Activated CD8-positive, alpha-beta memory T cell treated with anti-CD3 and anti-CD28 coated beads for 36 hours (primary cell): ENCODE measurements around the gene SPATA21. TPM values are rescaled to one million over a fixed set of nuclear protein-coding genes. Genes with fewer than 3 reads are reported as not detected.

ENCODE experiments used
- CTCF ChIA-PET: fragments of 350-600 bp; sonication (Branson Sonifier 250); formaldehyde crosslinking; loops from one replicate; lab custom pipeline; 2021; ENCODE audit warnings: antibody characterized with exemption; lab: Charles Lee
- POLR2A ChIA-PET: fragments of 350-600 bp; sonication (Branson Sonifier 250); formaldehyde crosslinking; loops from one replicate; lab custom pipeline; 2021; ENCODE audit warnings: antibody characterized with exemption; lab: Charles Lee
- total RNA-seq, 2 experiments: library from RNA; stranded (reverse); gene quantifications; one replicate each; pipeline ENCODE4 v1.2.3, GENCODE V29; 2021

SPATA21 gene
- total RNA-seq, 2 experiments from 2014 or later, result not detected

- ChIA-PET POLR2A (interaction anchor here (0.6 kb wide), 1 partner anchor 674 kb away, joined by 4 read pairs; no protein-coding TSS in a partner anchor), CTCF (no interaction called here)
Observed at GRCh38 chr1:16434007-16434406, 3.2 kb downstream of the SPATA21 start.

- POLR2A ChIA-PET, result no interaction called here
Observed at GRCh38 chr1:16433030-16433429, 4.2 kb downstream of the SPATA21 start.

GRCh38 chr1:16430606-16431005 lies 6.6 kb downstream of the SPATA21 start:
- ChIA-PET CTCF (no interaction called here), POLR2A (no interaction called here)

More at GRCh38 chr1:16433030-16433429, 4.2 kb downstream of the SPATA21 start:
- CTCF ChIA-PET, result interaction anchor here (0.6 kb wide), 1 partner anchor 505 kb away, joined by 3 read pairs; no protein-coding TSS in a partner anchor

- CTCF ChIA-PET, result interaction anchor here (0.6 to 1.4 kb wide), 2 partner anchors 15 to 16 kb away, joined by 3 to 5 read pairs; partner anchors contain the start of gene NECAP2
Observed at GRCh38 chr1:16425125-16426025, 11.8 kb downstream of the SPATA21 start.

GRCh38 chr1:16422041-16422440 lies 15.2 kb downstream of the SPATA21 start:
- ChIA-PET CTCF (interaction anchor here (1.6 kb wide), 1 partner anchor 18 kb away, joined by 5 read pairs; the partner anchor contains the start of gene NECAP2), POLR2A (no interaction called here)

More at GRCh38 chr1:16425125-16426025, 11.8 kb downstream of the SPATA21 start:
- POLR2A ChIA-PET, result interaction anchor here (0.5 kb wide), 1 partner anchor 59 kb away, joined by 3 read pairs; no protein-coding TSS in a partner anchor

- POLR2A ChIA-PET, result interaction anchor here (0.7 kb wide), 1 partner anchor 16 kb away, joined by 4 read pairs; no protein-coding TSS in a partner anchor
- CTCF ChIA-PET, result interaction anchor here (1.6 kb wide), 1 partner anchor 19 kb away, joined by 5 read pairs; the partner anchor contains the start of gene NECAP2
Observed at GRCh38 chr1:16421201-16421600, 16.0 kb downstream of the SPATA21 start.

GRCh38 chr1:16420424-16421118 lies 16.7 kb downstream of the SPATA21 start:
- POLR2A ChIA-PET, result interaction anchor here (0.7 kb wide), 2 partner anchors 15 to 53 kb away, joined by 3 to 4 read pairs; no protein-coding TSS in a partner anchor
- CTCF ChIA-PET, result interaction anchor here (0.7 to 1.6 kb wide), 2 partner anchors 19 to 78 kb away, joined by 3 to 5 read pairs; partner anchors contain the start of gene NECAP2

GRCh38 chr1:16418823-16419425 lies 18.3 kb downstream of the SPATA21 start:
- ChIA-PET POLR2A (no interaction called here), CTCF (no interaction called here)

- CTCF ChIA-PET, result no interaction called here
- POLR2A ChIA-PET, result no interaction called here
Observed at GRCh38 chr1:16413191-16413590, 24.0 kb downstream of the SPATA21 start.

- POLR2A ChIA-PET, result no interaction called here
- CTCF ChIA-PET, result no interaction called here
Observed at GRCh38 chr1:16410803-16411202, 26.4 kb downstream of the SPATA21 start.

GRCh38 chr1:16409536-16410152 lies 27.6 kb downstream of the SPATA21 start:
- ChIA-PET CTCF (interaction anchor here (0.7 kb wide), 1 partner anchor 15 kb away, joined by 3 read pairs; no protein-coding TSS in a partner anchor), POLR2A (no interaction called here)

GRCh38 chr1:16406868-16407267 lies 30.4 kb downstream of the SPATA21 start:
- CTCF ChIA-PET, result no interaction called here
- POLR2A ChIA-PET, result no interaction called here

GRCh38 chr1:16405441-16405840 lies 31.8 kb downstream of the SPATA21 start:
- CTCF ChIA-PET, result interaction anchor here (0.7 kb wide), 1 partner anchor 522 kb away, joined by 3 read pairs; no protein-coding TSS in a partner anchor

GRCh38 chr1:16402742-16403141 lies 34.5 kb downstream of the SPATA21 start:
- CTCF ChIA-PET, result no interaction called here
- POLR2A ChIA-PET, result no interaction called here

More at GRCh38 chr1:16405441-16405840, 31.8 kb downstream of the SPATA21 start:
- POLR2A ChIA-PET, result interaction anchor here (0.6 to 0.9 kb wide), 2 partner anchors 16 to 871 kb away, joined by 4 to 6 read pairs; no protein-coding TSS in a partner anchor

- CTCF ChIA-PET, result no interaction called here
- POLR2A ChIA-PET, result no interaction called here
Observed at GRCh38 chr1:16398371-16398953, 38.8 kb downstream of the SPATA21 start.

- CTCF ChIA-PET, result no interaction called here
- POLR2A ChIA-PET, result interaction anchor here (0.5 kb wide), 1 partner anchor 25 kb away, joined by 3 read pairs; no protein-coding TSS in a partner anchor
Observed at GRCh38 chr1:16397120-16397519, 40.1 kb downstream of the SPATA21 start.

- POLR2A ChIA-PET, result interaction anchor here (0.5 kb wide), 1 partner anchor 25 kb away, joined by 3 read pairs; no protein-coding TSS in a partner anchor
- CTCF ChIA-PET, result no interaction called here
Observed at GRCh38 chr1:16396591-16396990, 40.6 kb downstream of the SPATA21 start.

- ChIA-PET CTCF (no interaction called here), POLR2A (no interaction called here)
Observed at GRCh38 chr1:16394977-16395376, 42.2 kb downstream of the SPATA21 start.
